B cell (primary cell): ENCODE data around the gene TUNAR.

Source experiments
- EZH2 ChIP-seq: IDR thresholded peaks from 2 replicates; pipeline ENCODE4 v1.6.1; 2012; ENCODE audit warnings: borderline replicate concordance, low read depth, mild to moderate bottlenecking, moderate library complexity, low read length; ENCODE audit not compliant: insufficient read depth, poor library complexity, severe bottlenecking
- TF ChIP-seq, protein P1 (sequence below): fragments of 200-600 bp; IDR thresholded peaks from one replicate; pipeline ENCODE4 v1.8.0; 2022; ENCODE audit warnings: antibody characterized with exemption, mild to moderate bottlenecking

DNA sequence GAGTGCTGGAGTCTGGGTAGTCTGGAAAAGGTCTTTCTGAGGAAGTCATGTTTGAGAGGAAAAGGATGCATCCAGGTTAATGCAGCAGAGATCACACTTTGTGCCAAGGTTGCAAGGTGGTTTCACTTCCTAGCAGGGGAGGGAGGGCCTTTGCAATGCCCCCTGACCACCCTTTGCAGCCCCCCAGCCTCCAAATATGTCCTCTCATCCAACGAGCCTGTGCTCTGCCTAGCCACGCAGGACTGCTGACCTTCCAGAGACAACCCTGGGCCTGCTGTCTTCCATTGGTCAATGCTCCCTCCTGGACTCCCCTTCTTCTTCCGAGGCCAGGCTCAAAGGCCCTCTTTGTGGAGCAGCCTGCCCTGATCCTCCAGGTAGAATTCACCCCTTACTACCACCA is 47.3 kb upstream of the TUNAR start:
- TF ChIP-seq, protein P1, sequence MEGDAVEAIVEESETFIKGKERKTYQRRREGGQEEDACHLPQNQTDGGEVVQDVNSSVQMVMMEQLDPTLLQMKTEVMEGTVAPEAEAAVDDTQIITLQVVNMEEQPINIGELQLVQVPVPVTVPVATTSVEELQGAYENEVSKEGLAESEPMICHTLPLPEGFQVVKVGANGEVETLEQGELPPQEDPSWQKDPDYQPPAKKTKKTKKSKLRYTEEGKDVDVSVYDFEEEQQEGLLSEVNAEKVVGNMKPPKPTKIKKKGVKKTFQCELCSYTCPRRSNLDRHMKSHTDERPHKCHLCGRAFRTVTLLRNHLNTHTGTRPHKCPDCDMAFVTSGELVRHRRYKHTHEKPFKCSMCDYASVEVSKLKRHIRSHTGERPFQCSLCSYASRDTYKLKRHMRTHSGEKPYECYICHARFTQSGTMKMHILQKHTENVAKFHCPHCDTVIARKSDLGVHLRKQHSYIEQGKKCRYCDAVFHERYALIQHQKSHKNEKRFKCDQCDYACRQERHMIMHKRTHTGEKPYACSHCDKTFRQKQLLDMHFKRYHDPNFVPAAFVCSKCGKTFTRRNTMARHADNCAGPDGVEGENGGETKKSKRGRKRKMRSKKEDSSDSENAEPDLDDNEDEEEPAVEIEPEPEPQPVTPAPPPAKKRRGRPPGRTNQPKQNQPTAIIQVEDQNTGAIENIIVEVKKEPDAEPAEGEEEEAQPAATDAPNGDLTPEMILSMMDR, result no peak
- no peak for TF ChIP-seq EZH2
